ENCODE data around the gene HMGCS2.
"Not testable (repeated sequence)": the region's sequence is repeated elsewhere in the genome, so short reads cannot be mapped to it uniquely, and the experiment has no call there.

Gene HMGCS2

GRCh38 chr1:119731741-119732430 lies 36.8 kb downstream of the HMGCS2 start:
- no peak for DNase-seq (ENCODE audit: low read depth in 2 of 2)

GRCh38 chr1:119731060-119731459 lies 37.6 kb downstream of the HMGCS2 start:
- DNase-seq (ENCODE audit: low read depth in 2 of 2), result no peak

GRCh38 chr1:119729044-119729443 lies 39.7 kb downstream of the HMGCS2 start:
- DNase-seq (ENCODE audit: low read depth in 2 of 2), result no peak

GRCh38 chr1:119727991-119728390 lies 40.7 kb downstream of the HMGCS2 start:
- no peak for DNase-seq (ENCODE audit: low read depth in 2 of 2)

- DNase-seq (ENCODE audit: low read depth in 2 of 2), result no peak
Measured at GRCh38 chr1:119725626-119726025, 43.1 kb downstream of the HMGCS2 start.

- DNase-seq (ENCODE audit: low read depth in 2 of 2), result no peak
Measured at GRCh38 chr1:119724611-119725218, 44.0 kb downstream of the HMGCS2 start.

GRCh38 chr1:119721896-119722295 lies 46.8 kb downstream of the HMGCS2 start:
- DNase-seq (ENCODE audit: low read depth in 2 of 2), result no peak

- DNase-seq (ENCODE audit: low read depth in 2 of 2), result no peak
Measured at GRCh38 chr1:119720866-119721440, 47.8 kb downstream of the HMGCS2 start.

- DNase-seq (ENCODE audit: low read depth in 2 of 2), result no peak
Measured at GRCh38 chr1:119718972-119719371, 49.7 kb downstream of the HMGCS2 start.

GRCh38 chr1:119718409-119718808 lies 50.3 kb downstream of the HMGCS2 start:
- DNase-seq (ENCODE audit: low read depth in 2 of 2), result no peak

GRCh38 chr1:119715542-119715941 lies 53.2 kb downstream of the HMGCS2 start:
- no peak for DNase-seq (ENCODE audit: low read depth in 2 of 2)

- no peak for DNase-seq (ENCODE audit: low read depth in 2 of 2)
Measured at GRCh38 chr1:119714583-119714982, 54.1 kb downstream of the HMGCS2 start.

- no peak for DNase-seq (ENCODE audit: low read depth in 2 of 2)
Measured at GRCh38 chr1:119713749-119714456, 54.8 kb downstream of the HMGCS2 start.

- DNase-seq (ENCODE audit: low read depth in 2 of 2), result no peak
Measured at GRCh38 chr1:119713039-119713748, 55.5 kb downstream of the HMGCS2 start.

- peak; percentile 49 to 56 for DNase-seq (ENCODE audit: low read depth in 2 of 2)
Measured at GRCh38 chr1:119712342-119713038, 56.2 kb downstream of the HMGCS2 start.

GRCh38 chr1:119711804-119712341 lies 56.8 kb downstream of the HMGCS2 start, which contains the start of gene PHGDH:
Gene PHGDH, plus strand, starts transcription at chr1:119711934. Its CDS starts 89 bp downstream, at chr1:119712023.
- peak; percentile 46 to 57 for DNase-seq (ENCODE audit: low read depth in 2 of 2)

- not testable (repeated sequence) for DNase-seq (ENCODE audit: low read depth in 2 of 2)
Measured at GRCh38 chr1:119711356-119711803, 57.3 kb downstream of the HMGCS2 start.

GRCh38 chr1:119706599-119706998 lies 62.1 kb downstream of the HMGCS2 start:
- not testable (repeated sequence) for DNase-seq (ENCODE audit: low read depth in 2 of 2)

GRCh38 chr1:119703666-119704450 lies 64.8 kb downstream of the HMGCS2 start:
- DNase-seq (ENCODE audit: low read depth in 2 of 2), result no peak

- DNase-seq (ENCODE audit: low read depth in 2 of 2), result no peak
Measured at GRCh38 chr1:119702384-119702783, 66.3 kb downstream of the HMGCS2 start.

Data from stimulated activated CD8-positive, alpha-beta memory T cell treated with anti-CD3 and anti-CD28 coated beads, Interleukin-2, amount 100 ng/mL, for 48 hours (primary cell).